Upper lobe of right lung (tissue), 1 donor: ENCODE results near the gene BTNL2. TPM values are rescaled to one million over a fixed set of nuclear protein-coding genes. Genes with fewer than 3 reads are reported as not detected.

Source experiments
- ATAC-seq: fragments of 200-7000 bp; cut with Tn5 transposase; one replicate; pipeline ENCODE4 v1.9.1; 2020; ENCODE audit warnings: mild to moderate bottlenecking, moderate library complexity
- DNase-seq: peaks from one replicate; pipeline ENCODE4 v3.0.0-alpha.2; 2020
- H3K27ac ChIP-seq: fragments of 200-600 bp; one replicate; pipeline ENCODE4 v1.8.0; 2022
- H3K27me3 ChIP-seq: fragments of 200-600 bp; one replicate; pipeline ENCODE4 v1.8.0; 2022; ENCODE audit warnings: mild to moderate bottlenecking
- H3K36me3 ChIP-seq: fragments of 200-600 bp; one replicate; pipeline ENCODE4 v1.8.0; 2022
- H3K4me1 ChIP-seq: fragments of 200-600 bp; one replicate; pipeline ENCODE4 v1.8.0; 2022
- H3K4me3 ChIP-seq: fragments of 200-600 bp; one replicate; pipeline ENCODE4 v1.8.0; 2022; ENCODE audit warnings: mild to moderate bottlenecking
- H3K9me3 ChIP-seq: fragments of 200-600 bp; one replicate; pipeline ENCODE4 v1.8.0; 2022
- intact Hi-C: fragments of 100-400 bp; cut with DNase I; formaldehyde crosslinking; loops from one replicate; pipeline ENCODE4 v1.11.0; 2022
- total RNA-seq: library from RNA; stranded (reverse); fragmentation: NEBNext Ultra II Directional; extraction: Animal tissue kit (Norgen Biotek cat#: 25700); gene quantifications from one replicate; pipeline ENCODE4 v1.2.1, GENCODE V29; 2021
- TF ChIP-seq, protein P1 (sequence below): fragments of 200-600 bp; IDR thresholded peaks from one replicate; pipeline ENCODE4 v1.8.0; 2022; ENCODE audit warnings: antibody characterized with exemption
- donor health status: DM: no; HTN: yes; CAD: no; lungs with severe emphysema.

Gene BTNL2
- total RNA-seq, 1 donor from 2014 or later = not detected

DNA sequence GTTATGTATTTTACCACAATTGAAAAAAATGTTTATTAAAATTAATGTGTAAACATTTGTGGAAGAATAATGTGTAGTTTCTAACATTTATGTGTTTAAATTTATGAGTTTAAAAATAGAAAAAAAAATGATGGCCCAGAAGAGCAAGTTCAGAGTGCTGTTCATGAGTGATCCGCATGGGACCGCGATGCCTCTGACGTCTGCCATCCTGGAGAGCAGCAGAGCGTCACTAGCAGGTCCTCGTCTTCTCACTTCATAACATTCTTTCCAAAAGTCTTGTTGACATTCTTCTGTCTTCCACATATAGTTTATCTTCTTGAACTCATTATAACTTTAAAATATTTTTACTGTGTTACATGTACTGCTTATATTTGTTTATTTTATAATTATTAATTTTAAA is 15.5 kb downstream of the BTNL2 start:
- Histone ChIP-seq H3K27ac (no peak overlapping the region), H3K4me3 (no peak overlapping the region), H3K36me3 (no peaks in the 10 kb centered on the region), H3K9me3 (no peaks in the 10 kb centered on the region), H3K27me3 (no peaks in the 10 kb centered on the region), H3K4me1 (no peaks in the 10 kb centered on the region)
- TF ChIP-seq, protein P1, sequence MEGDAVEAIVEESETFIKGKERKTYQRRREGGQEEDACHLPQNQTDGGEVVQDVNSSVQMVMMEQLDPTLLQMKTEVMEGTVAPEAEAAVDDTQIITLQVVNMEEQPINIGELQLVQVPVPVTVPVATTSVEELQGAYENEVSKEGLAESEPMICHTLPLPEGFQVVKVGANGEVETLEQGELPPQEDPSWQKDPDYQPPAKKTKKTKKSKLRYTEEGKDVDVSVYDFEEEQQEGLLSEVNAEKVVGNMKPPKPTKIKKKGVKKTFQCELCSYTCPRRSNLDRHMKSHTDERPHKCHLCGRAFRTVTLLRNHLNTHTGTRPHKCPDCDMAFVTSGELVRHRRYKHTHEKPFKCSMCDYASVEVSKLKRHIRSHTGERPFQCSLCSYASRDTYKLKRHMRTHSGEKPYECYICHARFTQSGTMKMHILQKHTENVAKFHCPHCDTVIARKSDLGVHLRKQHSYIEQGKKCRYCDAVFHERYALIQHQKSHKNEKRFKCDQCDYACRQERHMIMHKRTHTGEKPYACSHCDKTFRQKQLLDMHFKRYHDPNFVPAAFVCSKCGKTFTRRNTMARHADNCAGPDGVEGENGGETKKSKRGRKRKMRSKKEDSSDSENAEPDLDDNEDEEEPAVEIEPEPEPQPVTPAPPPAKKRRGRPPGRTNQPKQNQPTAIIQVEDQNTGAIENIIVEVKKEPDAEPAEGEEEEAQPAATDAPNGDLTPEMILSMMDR = no peak
- intact Hi-C loops = no loop called here
- no peak for DNase-seq
- no peak for ATAC-seq

GRCh38 chr6:32387589-32388340 is 19.2 kb downstream of the BTNL2 start:
- H3K36me3 ChIP-seq = no peaks in the 10 kb centered on the region
- H3K27me3 ChIP-seq = no peaks in the 10 kb centered on the region
- no peaks in the 10 kb centered on the region for H3K9me3 ChIP-seq
- TF ChIP-seq, protein P1 = no peak
- no peaks in the 10 kb centered on the region for H3K4me1 ChIP-seq
- no peak overlapping the region for H3K4me3 ChIP-seq
- intact Hi-C loops = no loop called here
- DNase-seq (no peak), ATAC-seq (no peak)
- no peak overlapping the region for H3K27ac ChIP-seq

GRCh38 chr6:32386040-32386439 is 20.9 kb downstream of the BTNL2 start:
- no peaks in the 10 kb centered on the region for H3K36me3 ChIP-seq
- intact Hi-C loops = no loop called here

GRCh38 chr6:32382757-32383420 is 24.1 kb downstream of the BTNL2 start:
- Histone ChIP-seq H3K9me3 (no peaks in the 10 kb centered on the region), H3K36me3 (no peaks in the 10 kb centered on the region), H3K27me3 (no peaks in the 10 kb centered on the region), H3K4me1 (no peaks in the 10 kb centered on the region), H3K27ac (no peak overlapping the region), H3K4me3 (no peak overlapping the region)
- no peak for DNase-seq
- TF ChIP-seq, protein P1 = no peak
- no peak for ATAC-seq
- intact Hi-C loops = no loop called here

More at GRCh38 chr6:32386040-32386439, 20.9 kb downstream of the BTNL2 start:
- Histone ChIP-seq H3K27me3 (no peaks in the 10 kb centered on the region), H3K27ac (no peak overlapping the region), H3K4me1 (no peaks in the 10 kb centered on the region), H3K4me3 (no peak overlapping the region), H3K9me3 (no peaks in the 10 kb centered on the region)
- ATAC-seq = no peak
- DNase-seq = no peak
- TF ChIP-seq, protein P1 = no peak

- no peaks in the 10 kb centered on the region for H3K36me3 ChIP-seq
- no peak overlapping the region for H3K27ac ChIP-seq
- H3K4me3 ChIP-seq = no peak overlapping the region
- no peaks in the 10 kb centered on the region for H3K4me1 ChIP-seq
- DNase-seq (no peak), ATAC-seq (no peak)
- H3K27me3 ChIP-seq = no peaks in the 10 kb centered on the region
- TF ChIP-seq, protein P1 = no peak
- intact Hi-C loops = no loop called here
- no peaks in the 10 kb centered on the region for H3K9me3 ChIP-seq
Observed at GRCh38 chr6:32379545-32379944, 27.4 kb downstream of the BTNL2 start.
